Hematopoietic multipotent progenitor cell treated with erythropoietin and hydrocortisone succinate and interleukin-3 and kit ligand, for 6 days (in vitro differentiated cells): ENCODE data around the gene NCOR2.

Source experiments
- DNase-seq: peaks from one replicate; pipeline ENCODE4 v3.0.0-alpha.2; 2015

NCOR2 gene

DNA sequence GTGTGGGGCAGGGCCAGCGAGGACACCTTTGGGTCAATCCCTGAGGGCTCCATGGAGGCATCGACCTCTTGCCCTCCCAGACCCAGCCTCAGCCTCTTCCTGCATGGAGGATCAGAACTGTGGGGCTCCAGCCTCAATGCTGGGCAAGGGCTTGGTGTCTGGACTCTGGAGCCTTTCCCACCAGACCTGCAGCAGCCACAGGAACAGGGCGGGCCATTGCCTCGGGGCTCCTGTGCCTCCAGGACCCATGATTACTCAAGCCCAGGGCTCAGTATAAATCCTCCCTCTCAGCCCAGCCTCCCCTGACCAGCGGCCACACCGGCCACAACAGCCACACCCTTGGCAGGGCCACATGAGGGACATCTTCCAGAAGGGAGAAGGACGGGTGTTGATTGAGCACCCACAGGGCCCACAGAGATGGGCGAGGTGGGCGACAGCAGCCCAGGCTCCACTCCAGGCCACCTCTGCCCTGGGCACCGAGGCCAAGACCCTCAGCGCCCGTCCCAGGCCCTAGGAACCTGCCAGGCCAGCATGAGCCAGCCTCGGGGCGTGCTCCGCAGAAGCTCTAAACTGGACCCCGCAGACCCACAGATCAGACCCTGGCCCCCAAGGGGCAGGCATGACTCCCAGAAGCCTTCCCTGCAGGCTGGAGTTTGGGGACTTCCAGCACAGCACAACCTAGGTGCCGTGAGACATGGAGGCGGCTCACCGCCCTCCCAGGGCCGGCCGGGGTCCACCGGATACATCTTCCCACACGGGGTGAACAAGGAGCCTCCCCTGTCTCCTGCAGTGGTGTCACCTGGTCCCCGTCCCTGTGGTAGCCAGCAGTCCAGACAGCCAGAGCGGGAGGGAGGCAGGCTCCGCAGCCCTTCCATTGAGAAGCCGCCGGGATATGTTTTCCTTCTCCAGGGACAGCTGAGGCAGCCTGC is 25.1 kb downstream of the NCOR2 start:
- no peak for DNase-seq

DNA sequence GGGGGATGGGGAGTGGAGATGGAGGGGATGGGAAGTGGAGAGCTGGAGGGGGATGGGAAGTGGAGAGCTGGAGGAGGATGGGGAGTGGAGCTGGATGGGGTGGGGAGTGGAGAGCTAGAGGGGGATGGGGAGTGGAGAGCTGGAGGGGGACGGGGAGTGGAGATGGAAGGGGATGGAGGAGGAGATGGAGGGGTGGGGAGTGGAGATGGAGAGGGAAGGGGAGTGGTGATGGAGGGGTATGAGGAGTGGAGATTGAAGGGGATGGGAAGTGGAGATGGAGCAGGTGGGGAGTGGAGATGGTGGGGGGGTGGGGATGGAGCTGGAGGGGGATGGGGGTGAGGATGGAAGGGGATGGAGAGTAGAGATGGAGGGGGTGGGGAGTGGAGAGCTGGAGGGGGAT is 26.1 kb downstream of the NCOR2 start:
- no peak for DNase-seq

DNA sequence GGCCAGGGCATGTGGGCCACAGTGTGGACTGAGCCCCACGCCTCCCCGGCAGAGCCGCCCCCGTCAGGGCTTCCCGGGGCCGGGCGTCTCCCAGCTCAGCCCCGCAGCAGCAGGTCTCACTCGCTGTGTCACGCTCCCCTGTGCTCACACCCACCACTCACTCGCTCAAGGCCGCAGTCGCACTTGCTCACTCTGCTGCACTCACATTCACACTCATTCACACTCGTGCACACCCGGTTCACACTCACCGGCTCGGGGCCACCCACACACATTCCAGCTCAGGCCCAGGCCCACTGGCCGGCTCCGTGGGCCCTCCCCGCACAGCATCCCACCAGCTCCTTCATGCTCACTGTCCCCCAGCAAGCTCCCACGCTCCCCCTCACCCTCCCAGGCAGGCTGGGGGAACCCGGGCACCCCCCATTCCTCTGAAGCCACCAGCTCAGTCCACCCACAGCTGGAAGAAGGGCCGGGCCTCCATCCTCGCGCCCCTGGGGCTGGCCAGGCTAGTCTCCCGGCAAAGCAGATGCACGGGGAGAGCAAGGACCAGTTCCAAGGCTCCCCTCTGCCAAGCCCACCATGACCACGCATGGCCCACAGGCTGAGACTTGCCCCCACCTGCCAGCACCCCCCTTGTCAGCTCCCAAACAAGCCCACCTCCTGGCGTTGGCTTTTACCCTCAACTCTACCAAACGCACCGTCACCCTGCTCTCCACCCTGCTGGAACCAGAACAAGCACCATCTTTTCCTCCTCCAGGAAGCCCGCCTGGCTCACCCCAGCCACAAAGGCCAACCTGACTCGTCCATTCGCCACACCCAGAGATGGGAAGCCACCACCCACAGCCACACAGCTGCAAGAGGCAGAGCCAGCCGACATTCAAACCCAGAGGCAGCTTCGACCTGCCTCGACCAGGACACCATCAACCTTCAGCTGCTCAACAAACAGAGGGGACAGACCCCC is 28.0 kb downstream of the NCOR2 start:
- peak; percentile 42 for DNase-seq

DNA sequence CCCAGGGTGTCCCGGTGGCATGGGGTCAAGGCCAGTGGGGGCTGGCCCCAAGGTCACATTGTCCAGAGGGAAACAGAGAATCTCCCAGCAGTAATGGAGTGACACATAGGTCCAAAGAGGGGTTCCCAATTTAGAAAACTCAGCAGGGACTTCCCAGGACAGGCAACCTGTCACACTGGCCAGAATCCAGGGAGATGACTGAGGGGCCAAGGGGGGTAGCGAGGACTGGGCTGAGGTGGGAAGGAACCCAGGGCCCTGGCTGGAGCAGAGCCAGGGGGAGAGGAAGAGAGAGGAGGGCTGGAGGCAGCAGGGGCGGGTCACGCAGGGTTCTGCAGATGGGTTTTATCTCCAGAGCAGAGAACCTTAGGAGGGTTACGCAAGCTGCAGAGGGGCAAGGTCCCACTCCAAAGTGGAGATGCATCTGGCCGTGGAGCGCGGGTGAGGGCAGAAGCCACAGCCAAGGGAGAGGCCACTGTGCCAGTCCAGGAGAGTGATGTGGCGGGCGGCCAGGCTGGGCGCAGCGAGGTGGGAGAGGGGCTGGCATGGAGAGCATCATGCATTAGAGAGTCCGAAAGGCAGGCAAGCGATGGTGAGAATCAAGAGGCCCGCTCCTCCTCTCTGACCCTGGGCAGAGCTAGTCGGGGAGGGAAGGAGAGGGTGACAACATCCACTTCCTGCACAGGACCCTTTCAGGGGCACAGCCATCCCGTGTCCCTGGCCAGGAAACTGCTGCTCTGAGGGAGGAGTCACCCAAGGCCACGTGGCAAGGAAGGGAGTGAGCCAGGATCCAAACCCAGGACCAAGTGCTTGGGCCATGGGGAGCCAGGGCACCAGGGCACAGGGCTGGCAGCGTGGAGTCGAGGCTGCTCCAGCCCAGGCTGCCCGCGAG is 29.0 kb downstream of the NCOR2 start:
- peak; percentile 81 for DNase-seq

DNA sequence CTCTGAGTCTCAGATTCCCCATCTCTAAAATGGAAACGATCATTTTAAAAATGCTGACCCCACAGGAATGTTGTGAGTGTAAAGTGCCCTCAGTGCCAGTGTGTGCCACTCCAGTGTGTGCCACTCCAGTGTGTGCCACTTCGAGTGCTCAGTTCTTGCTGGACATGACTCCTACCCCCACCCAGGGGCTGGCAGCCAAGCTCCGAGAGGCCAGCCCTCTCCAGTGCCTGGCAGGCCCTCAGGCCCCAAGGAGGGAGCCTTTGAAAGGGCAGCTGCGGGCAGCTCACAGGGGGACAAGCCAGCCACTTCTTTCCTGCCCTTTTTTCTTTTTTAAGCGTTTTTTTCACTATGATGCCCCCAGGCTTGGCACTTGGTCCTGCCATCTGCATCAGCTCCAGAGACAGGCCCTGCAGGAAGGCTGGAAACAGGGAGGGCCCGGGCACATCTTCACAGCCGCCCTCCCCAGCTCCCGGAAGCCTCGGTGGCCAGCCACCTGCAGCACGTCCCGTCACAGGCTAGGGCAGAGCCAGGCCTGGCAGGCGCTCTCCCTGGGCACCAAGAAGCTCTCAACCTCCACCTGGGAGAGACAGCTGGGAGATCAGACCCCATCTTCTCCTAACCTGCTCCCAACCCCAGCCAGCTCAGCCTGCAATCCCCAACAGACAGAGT is 29.8 kb downstream of the NCOR2 start:
- no peak for DNase-seq

DNA sequence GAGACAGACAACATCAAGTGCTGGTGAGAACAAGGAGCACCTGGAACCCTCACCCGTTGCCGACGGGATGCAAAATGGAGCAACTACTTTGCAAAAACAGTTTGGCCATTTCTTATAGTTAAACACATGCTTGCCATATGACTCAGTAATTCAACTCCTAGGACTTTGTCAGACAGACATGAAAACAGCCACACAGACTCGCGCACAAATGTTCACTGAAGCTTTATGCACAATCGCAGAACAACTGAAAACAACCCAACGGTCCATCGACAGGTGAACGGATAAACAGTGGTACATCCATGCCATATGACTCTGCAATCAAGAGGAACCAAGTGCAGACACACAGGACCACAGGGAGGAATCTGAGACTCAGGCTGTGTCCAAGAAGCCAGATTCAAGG is 30.8 kb downstream of the NCOR2 start:
- DNase-seq, result no peak

DNA sequence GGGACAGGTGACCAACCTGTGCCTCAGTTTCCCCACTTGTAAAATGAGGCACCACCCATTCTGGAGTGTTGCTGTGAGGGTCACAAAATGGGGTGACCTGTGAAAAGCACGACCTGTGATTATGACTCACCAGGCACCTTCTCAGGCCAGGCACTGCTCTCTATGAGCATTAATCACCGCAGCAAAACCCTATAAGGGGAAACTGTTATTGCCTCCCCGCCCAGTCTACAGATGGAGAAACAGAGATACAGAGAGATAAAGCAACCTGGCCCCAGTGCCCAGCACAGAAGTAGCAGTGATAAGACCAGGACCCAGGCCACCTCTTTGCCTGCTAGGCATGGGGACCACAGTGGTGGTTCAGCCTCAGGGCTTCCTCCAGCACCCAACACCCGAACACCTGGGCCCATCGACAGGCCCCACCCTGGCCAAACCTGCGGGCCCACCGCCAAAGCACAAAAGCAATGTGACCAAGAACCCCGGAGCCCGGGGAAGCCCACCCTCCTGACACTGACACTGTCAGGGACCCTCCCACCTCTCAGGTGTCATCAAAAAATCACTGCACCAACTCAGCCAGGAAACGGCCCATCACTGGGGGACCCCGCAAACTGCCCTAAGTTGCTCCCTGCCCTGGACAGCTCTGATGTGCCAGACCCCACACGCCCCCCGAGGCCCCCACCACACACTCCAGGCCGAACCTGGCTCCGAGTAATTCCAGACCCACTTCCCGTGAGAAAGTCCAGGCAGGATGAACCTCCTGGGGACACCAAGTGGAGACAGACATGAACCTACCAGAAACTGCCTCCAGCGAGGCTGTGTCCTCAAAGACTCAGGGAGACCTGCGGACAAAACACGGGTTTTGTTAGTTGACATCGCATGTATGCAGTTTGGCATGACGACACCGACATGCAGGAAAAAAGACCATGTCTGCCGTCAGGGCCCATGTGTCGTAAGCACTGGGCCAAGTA is 32.4 kb downstream of the NCOR2 start:
- no peak for DNase-seq

DNA sequence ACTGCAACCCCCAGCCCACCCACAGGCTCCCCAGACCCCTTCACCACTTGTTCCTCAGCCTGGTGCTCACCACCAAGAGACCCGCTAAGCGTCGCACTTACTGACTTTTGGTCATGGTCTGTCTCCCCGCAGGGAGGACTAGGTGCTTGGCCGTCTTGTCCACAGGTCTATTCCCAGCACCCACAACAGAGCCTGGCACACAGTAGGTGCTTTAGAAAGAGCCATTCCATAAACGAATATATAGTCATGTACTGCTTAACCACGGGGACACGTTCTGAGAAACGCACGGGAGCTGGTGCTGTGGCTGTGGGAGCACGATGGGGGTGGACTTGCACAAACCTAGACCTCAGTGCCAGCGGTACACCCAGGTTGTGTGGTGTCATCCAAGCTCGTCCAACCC is 34.0 kb downstream of the NCOR2 start:
- DNase-seq, result no peak

DNA sequence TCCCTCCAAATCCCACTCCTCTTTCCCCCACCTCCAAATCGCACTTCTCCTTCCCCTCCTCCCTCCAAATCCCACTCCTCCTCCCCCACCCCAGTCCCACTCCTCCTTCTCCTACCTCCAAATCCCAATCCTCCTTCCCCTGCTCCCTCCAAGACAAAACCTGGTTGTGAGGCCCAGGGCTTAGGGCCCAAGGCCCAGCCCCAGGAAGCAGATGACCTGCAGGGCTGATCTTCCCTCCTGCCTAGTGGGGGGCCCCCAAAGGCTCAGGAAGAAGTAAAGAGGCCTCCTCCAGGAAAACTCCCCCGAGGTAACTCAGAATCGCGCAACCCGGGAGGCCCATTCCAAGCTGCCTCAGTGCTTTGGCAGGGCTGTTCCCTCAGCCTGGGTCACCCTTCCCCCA is 34.4 kb downstream of the NCOR2 start:
- DNase-seq, result no peak

DNA sequence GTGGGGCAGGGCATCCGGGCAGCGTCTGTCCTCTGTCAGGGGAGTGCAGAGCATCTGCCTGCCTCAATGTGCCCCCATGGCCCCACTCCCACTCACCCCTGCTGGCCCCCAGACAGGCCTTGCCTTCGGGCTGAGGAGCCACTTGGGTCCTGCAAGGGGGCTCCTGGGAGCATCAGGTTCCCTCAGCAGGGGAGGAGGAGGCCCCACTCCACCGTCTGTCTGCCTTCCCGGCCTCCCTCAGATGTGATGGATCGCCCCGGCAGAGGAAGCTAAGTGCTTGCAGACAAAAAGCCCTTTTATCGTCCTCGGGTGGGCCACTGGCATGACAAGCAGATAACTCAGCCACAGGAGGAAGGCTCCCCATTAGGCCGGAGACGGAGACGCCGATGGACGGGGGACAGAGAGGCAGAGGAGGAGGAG is 35.1 kb downstream of the NCOR2 start:
- no peak for DNase-seq

DNA sequence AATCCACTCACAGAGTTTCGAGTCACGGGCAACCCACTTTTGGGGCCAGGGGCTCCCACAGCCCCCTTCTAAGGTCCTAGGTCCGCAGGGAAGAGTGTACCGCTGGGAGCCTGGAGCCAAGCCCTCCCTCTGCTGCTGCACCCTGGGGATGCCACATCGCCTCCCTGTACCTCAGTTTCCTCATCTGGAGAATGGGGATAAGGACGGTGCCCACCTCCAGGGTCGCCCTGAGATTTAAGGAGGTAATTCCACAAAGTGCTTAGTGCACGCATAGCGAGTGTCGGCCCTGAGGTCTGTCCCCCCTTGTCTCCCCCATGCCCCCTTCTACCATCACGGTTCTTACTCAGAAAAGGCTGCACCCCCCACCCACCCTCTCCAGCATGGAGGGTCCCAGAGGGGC is 35.5 kb downstream of the NCOR2 start:
- no peak for DNase-seq

DNA sequence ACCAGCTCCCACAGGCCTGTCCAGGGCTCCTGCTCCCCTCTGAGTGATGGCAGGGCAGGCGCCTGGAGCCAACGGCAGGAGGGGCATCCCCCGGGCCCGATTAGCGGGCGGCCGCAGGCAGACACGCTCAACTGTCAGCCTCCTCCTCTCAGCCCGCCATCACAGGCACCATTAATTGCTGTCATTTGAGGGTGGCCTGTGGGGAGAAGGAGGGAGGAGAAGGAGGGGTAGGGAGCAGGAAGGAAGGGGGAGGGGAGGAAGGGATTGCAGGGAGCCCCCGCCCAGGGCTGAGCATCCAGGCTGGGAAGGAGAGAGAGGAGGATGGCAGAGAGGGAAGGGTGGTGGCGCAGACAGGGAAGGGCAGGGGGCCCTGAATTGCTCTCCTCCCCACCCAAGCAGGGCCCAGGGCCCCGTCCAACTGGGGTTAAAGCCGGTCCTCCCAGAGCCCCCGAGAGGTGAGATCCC is 36.1 kb downstream of the NCOR2 start:
- no peak for DNase-seq

DNA sequence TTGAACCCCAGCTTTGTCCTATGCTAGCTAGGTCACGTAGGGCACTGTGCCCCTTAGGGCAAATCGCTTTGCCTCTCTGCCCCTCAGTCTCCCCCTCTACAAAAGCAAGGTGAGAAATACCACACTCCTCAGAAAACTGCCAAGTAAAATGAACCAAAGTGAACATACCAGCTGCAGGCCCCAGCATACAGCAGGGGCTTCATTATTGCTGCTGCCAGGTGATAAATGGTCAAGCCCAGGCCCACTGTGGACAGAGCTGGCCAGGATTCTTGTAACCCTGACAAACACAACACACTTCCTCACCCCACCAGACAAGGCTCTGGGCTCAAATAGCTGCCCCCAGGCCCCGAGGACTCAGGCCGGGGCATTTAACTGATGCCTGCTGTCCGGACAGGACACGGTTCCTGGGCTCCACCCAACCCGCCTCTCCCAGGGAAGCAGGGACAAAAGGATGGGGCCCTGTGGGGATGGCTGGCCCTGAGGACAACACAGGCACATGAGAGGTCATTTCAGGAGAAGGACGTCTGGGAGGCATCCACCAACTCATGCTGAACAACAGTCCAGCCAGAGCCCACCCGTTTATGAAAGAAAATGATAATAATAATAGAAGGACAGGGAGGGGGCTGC is 36.7 kb downstream of the NCOR2 start:
- no peak for DNase-seq

DNA sequence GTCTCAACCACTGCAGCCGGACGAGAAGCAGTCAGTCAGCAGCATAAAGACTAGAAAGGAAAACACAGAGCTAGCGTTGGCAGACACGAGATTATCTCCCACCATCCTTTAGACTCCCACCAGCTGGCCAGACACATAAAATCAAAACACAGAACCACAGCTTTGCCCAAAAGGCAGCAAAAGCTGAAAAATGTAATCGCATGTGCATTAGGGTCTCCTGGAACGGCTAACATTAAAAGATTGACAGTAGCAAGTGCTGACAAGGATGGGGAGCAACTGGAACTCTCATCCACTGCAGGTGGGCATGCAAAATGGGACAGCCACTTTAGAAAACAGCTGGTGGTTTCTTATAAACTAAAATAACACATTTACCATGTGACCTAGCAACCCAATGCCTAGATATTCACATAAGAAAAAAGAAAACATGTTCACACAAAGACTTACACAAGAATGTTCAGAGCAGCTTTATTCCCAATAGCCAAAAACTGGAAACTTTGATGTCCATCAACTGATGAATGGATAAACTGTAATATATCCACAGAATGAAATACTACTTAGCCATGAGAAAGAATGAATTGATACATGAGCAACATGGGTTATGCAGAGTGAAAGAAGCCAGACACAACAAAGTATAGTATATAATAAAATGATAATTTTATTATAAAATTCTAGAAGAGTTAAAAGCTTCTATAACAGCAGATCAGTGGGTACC is 37.7 kb downstream of the NCOR2 start:
- DNase-seq, result no peak

DNA sequence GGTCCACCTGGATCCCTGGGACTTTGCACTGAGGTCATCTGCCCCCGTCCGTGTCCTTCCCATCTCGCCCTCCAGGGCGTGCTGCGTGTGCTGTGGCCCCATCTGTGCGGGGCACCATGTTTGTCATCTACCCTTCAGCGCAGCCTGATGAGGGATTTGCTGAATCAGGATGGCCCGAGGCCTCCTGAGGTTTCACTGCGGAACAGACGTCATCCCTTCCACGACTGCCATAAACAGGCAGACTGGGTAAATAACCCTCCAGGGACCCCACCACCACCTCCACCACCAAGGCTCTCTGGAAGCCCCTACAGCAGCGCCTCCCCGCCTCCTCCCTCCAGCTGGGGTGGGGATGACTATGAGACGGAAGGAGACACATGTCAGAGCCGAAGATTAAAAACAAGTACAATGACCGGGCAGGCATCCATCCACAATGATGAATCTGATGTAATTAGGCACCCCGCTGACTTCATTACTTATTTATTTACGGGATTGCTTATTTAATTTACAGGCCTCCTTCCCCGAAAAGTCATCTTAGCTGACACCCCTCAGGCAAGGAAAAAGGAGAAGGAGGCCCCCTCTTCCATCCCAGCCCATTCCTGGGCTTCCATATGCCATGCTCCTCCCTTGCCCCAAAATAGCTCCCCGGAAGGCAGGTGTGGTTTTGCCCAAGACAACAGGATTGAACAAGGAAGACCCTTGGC is 39.4 kb downstream of the NCOR2 start:
- DNase-seq, result no peak

DNA sequence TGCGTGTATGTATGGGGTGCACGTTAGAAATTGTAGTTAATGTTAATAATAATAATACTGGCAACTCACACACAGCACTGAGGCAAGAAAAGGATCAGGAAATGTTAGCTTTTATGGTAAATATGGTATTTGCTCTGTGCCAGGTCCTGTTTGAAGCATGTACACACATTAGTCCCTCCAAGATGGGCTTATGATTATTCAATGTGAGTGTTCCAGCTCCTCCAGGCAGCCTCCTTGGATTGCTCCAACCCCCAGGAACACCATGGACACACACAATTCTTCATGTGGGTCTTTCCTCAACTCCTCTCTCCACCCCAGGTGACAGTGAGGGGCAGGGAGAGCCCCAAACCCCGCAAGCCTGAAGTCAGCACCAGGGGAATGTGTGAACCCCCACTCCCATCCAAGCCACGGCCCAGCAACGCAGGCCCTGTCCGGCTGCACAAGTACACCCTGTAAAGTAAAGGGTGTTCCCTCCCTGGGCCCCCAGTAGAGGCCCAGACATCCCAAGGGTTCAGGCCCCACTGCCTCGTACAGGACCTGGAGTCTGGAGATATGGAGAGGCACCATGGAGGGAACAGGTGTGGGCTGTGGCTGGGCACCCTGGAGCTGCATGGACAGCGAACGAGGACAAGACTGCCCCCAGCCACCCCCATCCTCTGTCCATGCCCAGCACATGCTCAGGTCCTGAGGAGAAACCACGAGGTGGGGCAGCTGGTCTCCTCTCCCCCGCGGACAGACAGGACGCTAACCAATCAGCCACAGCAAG is 41.3 kb downstream of the NCOR2 start:
- no peak for DNase-seq

DNA sequence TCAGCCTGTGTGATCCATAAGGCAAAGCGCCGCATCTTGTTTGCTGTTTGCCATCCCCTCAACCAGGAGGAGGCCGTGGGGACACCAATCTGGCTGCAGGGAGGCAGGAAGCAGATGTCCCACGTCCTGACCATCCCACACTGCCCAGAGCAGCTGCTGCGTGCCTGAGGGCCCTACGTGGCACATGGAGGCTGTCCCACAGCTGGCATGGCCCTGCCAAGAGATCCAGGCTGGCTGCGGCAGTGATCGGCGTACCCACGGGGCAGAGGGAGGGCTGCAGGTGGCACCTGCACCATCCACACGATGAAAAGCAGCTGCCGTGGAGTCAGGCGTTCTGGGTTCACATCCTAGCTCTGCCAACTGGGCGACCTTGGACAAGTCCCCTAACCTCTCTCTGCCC is 42.0 kb downstream of the NCOR2 start:
- DNase-seq, result no peak
